GM15510 (cell line): ENCODE results near the gene LPCAT2.

ENCODE experiments used
- POLR2A ChIP-seq: IDR thresholded peaks from 3 replicates; pipeline ENCODE4 v1.6.1; 2011; ENCODE audit warnings: borderline replicate concordance; ENCODE audit not compliant: insufficient read length; ENCODE audit errors: extremely low read depth

LPCAT2 gene

GRCh38 chr16:55508941-55509931 is at the start of gene LPCAT2:
LPCAT2 (plus strand) TSS chr16:55509072; CDS start chr16:55509182, 110 bp downstream.
- no peak for TF ChIP-seq POLR2A

GRCh38 chr16:55462241-55462640 is 46.6 kb upstream of the LPCAT2 start:
- no peak for TF ChIP-seq POLR2A

GRCh38 chr16:55464375-55464774 is 44.5 kb upstream of the LPCAT2 start:
- no peak for TF ChIP-seq POLR2A

- no peak for TF ChIP-seq POLR2A
These were observed 43.6 kb upstream of the LPCAT2 start for GRCh38 chr16:55465077-55465896.

GRCh38 chr16:55466209-55466608 is 42.7 kb upstream of the LPCAT2 start:
- no peak for TF ChIP-seq POLR2A

- TF ChIP-seq POLR2A: no peak
These were observed 41.0 kb upstream of the LPCAT2 start for GRCh38 chr16:55467898-55468297.

GRCh38 chr16:55468352-55468990 is 40.4 kb upstream of the LPCAT2 start:
- TF ChIP-seq POLR2A: no peak

GRCh38 chr16:55469821-55470532 is 38.9 kb upstream of the LPCAT2 start:
- no peak for TF ChIP-seq POLR2A

- TF ChIP-seq POLR2A: no peak
These were observed 38.1 kb upstream of the LPCAT2 start for GRCh38 chr16:55470533-55471371.

GRCh38 chr16:55471448-55472097 is 37.3 kb upstream of the LPCAT2 start:
- TF ChIP-seq POLR2A: no peak

- TF ChIP-seq POLR2A: no peak
These were observed 35.3 kb upstream of the LPCAT2 start for GRCh38 chr16:55473587-55473986.

- TF ChIP-seq POLR2A: no peak
These were observed 34.1 kb upstream of the LPCAT2 start for GRCh38 chr16:55474821-55475220.

- TF ChIP-seq POLR2A: no peak
These were observed 33.0 kb upstream of the LPCAT2 start for GRCh38 chr16:55475919-55476318.

- TF ChIP-seq POLR2A: no peak
These were observed 32.0 kb upstream of the LPCAT2 start for GRCh38 chr16:55476625-55477533.
